AG10803 (cell line): ENCODE results near the gene KCNS1.

Experiments used
- DNase-seq: peaks from one replicate; pipeline ENCODE4 v3.0.0; 2010; ENCODE audit warnings: low read depth
- H3K4me3 ChIP-seq: 2 replicates; pipeline ENCODE4 v1.5.1; 2011; ENCODE audit warnings: mild to moderate bottlenecking, low read length, control low read depth
- CTCF ChIP-seq: conservative IDR thresholded peaks from 2 replicates; pipeline ENCODE4 v1.5.1; 2011; ENCODE audit warnings: mild to moderate bottlenecking, low read length, control low read depth, inconsistent platforms

KCNS1 gene

DNA sequence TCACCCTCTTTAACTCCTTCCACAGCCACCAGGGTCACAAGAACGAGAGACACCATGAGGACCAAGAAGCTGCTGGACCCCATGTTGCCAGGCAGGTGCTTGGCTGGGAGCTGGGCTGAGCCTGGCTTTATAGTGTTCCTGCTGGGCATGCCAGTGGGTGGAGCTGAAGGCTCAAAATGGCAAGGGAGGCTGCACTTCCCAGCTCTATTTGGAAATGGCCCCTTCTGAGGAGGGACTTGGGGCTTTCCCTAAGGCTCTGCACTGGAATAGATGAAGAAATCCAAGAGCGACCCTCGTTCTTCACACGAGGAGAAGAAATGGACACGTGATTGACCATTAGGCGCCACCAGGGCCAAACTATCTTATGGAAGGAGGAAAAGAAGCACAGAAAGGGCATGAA lies 23.4 kb upstream of the KCNS1 start, which contains the start of gene WFDC12:
Gene WFDC12, minus strand, starts transcription at position 101 of the 400 bp plus-strand sequence. Its CDS starts 18 bp downstream, at position 83.
- no peak for TF ChIP-seq CTCF
- DNase-seq: no peak
- no peak within 1 kb of the TSS for H3K4me3 ChIP-seq

DNA sequence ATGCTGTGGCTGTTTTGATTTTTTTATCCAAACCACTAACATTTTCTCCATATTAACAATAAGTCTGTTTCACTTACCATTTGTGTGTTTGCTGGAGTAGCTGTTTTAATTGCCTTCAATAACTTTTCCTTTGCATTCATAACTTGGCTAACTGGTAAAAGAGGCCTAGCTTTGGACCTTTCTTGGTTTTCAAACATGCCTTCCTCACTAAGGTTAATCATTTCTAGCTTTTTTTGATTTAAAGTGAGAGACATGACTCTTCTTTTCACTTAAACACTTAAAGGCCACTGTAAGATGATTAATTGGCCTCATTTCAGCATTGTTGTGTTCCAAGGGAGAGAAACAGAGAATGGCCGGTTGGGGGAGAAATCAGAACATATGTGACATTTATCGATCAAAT lies 20.5 kb upstream of the KCNS1 start:
- TF ChIP-seq CTCF: no peak
- DNase-seq: no peak
- no peak overlapping the region for H3K4me3 ChIP-seq

GRCh38 chr20:45119556-45120266 lies 18.8 kb upstream of the KCNS1 start:
- no peak for TF ChIP-seq CTCF
- no peak overlapping the region for H3K4me3 ChIP-seq
- no peak for DNase-seq

DNA sequence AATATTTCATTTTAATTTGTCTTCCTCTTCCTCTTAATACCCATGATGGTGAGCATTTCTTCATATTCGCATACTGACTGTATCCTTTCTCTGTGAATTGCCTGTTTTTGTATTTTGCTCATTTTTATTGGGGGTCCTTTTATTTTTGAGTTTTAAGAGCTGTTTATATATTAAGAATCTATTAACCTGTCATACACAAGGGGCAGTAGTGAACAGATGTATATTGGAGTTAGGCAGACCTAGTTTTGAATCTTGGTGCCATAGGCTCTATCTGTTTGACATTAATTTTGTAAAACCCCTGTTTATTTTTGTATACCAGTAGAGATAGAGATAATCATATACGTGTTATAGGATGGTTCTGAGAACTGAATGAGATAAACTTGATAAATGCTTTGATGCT lies 17.1 kb upstream of the KCNS1 start:
- DNase-seq: no peak
- TF ChIP-seq CTCF: 0 out of 2 replicates have a peak, but pooled peaks have one; percentile 7

GRCh38 chr20:45117581-45117980 lies 16.7 kb upstream of the KCNS1 start:
- DNase-seq: no peak
- H3K4me3 ChIP-seq: no peak overlapping the region
- TF ChIP-seq CTCF: no peak

More for the DNA sequence above, 17.1 kb upstream of the KCNS1 start:
- H3K4me3 ChIP-seq: no peak overlapping the region

DNA sequence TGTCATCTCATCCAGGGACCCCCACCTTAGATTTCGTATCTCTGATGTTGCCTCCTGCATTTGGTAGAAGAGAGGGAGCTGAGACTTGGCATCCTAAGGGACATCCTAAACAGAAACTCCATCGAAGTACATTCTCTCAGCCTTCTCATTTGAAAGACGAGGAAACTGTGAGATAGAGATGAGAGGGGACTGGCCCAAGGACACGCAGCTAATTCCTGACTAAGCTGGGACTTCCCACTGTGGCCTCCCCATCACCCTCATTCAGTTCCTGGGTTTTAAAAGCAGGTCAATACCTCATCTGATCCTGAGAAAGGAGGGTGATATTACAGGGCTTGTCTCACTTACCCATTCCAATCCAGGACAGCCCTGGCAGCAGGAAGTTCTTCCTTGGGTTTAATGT lies 14.9 kb upstream of the KCNS1 start:
- TF ChIP-seq CTCF: no peak
- no peak for DNase-seq
- H3K4me3 ChIP-seq: no peak overlapping the region

DNA sequence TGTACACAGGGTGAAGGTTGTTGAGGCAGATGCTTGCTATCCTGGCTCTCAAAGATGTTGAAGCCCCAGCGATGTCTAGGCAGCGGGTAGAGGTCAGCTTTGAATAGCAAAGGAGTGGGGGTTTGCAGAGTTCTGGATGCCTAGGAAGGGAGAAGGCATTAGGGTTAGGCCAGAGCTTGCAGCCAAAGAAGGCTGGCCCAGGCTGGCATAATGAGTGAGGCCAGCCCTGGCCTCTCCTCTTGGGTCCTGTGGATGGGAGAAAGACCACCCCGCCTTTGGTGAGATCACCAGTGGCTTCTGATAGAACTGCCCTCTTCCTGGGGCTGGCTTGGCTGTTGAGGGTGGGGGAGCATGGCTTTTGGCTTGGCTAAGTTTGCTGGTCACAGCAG lies 14.5 kb upstream of the KCNS1 start:
- no peak for DNase-seq
- TF ChIP-seq CTCF: no peak
- no peak overlapping the region for H3K4me3 ChIP-seq
